Measurements from ENCODE around the gene ZKSCAN4. TPM values are rescaled to one million over a fixed set of nuclear protein-coding genes. Genes with fewer than 3 reads are reported as not detected.

ZKSCAN4 gene
- polyA plus RNA-seq, 1 donor from 2014 or later = 8.3 TPM

DNA sequence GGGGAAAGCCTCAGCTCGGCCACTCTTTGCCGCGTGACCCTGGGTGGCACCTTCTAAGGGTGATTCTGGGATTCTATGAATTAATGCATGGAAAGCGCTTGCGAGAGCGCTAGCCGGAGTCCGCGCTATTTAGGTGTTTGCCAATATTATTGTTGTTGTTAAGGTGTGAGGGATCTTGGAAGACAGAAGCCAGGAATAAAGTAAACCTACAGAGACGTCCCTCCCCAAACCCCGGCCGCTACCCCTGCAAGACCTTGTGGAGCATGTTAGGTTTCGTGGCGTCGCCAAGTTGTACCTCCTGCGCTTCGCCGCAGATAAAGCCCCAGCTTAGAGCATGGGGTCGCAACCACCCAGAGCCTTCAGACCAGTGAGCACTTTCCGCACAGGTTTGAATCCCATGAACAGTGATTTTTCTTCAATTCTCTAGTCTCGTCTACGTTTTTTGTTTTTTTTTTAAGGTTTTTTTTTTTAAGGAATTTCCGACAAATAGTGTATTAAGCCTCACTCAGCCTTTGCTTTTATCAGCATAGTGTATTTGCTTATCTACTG lies 43.9 kb downstream of the ZKSCAN4 start:
- Histone ChIP-seq H3K9me3 (ENCODE audit: low read length) (no peaks in the 10 kb centered on the region), H3K4me3 (ENCODE audit: low read length) (peak overlapping the region; percentile 56), H2AFZ (ENCODE audit: low read depth, low read length) (no peak overlapping the region), H4K20me1 (ENCODE audit: insufficient read depth) (no peaks in the 10 kb centered on the region), H3K27me3 (ENCODE audit: insufficient read depth, low read depth, low read length) (peaks cover 88% of the 10 kb centered on the region), H3K4me2 (ENCODE audit: low read length) (peak overlapping the region; percentile 27), H3K27ac (ENCODE audit: low read length) (no peak overlapping the region), H3K9ac (ENCODE audit: low read length) (no peak overlapping the region), H3K36me3 (ENCODE audit: insufficient read depth, low read length) (no peaks in the 10 kb centered on the region), H3F3A (ENCODE audit: insufficient read depth, low read length, poor library complexity, severe bottlenecking) (no peaks in the 10 kb centered on the region), H3K79me2 (replicated peaks; ENCODE audit: insufficient read depth, low read length) (no peaks in the 10 kb centered on the region), H3K9me2 (ENCODE audit: insufficient read depth, low read length) (no peaks in the 10 kb centered on the region)
- peak; percentile 18 for TF ChIP-seq POLR2AphosphoS5 (IDR thresholded peaks at IDR 0.05)
- no peak for TF ChIP-seq TAF1 (IDR thresholded peaks at IDR 0.05; ENCODE audit: low read depth)

DNA sequence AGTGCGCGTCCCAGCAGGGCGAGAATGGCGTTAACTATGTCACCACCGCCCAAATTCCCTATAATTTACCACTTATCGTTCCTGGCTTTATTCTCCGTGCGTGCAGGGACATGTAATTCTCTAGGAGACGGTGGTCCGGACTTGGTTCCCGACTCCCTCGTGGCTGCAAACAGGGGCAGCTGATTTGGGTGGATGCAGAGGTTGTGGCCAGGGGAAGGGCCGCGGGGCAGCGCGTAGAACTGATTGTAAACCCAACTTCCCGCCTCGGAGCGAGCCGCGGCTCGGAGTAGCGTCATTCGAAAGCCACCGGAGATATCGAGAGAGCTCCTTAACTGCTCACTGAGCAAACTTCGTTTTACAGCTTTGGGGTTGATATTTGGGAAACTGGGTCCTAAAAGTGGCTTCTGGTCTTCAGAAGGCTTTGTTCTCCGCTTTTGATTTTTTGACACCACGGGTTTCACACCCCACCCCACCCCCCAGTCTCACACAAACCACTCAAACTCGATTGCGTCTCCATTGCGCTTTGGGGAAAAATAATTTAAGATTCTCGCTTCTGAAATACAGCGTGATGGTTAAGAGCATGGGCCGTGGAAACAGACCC lies 44.5 kb downstream of the ZKSCAN4 start:
- H3K27ac ChIP-seq (ENCODE audit: low read length) = no peak overlapping the region
- no peak overlapping the region for H2AFZ ChIP-seq (ENCODE audit: low read depth, low read length)
- H3K4me2 ChIP-seq (ENCODE audit: low read length) = peak overlapping the region; percentile 27
- no peaks in the 10 kb centered on the region for H4K20me1 ChIP-seq (ENCODE audit: insufficient read depth)
- H3F3A ChIP-seq (ENCODE audit: insufficient read depth, low read length, poor library complexity, severe bottlenecking) = no peaks in the 10 kb centered on the region
- no peak overlapping the region for H3K9ac ChIP-seq (ENCODE audit: low read length)
- H3K36me3 ChIP-seq (ENCODE audit: insufficient read depth, low read length) = no peaks in the 10 kb centered on the region
- H3K9me3 ChIP-seq (ENCODE audit: low read length) = no peaks in the 10 kb centered on the region
- H3K9me2 ChIP-seq (ENCODE audit: insufficient read depth, low read length) = no peaks in the 10 kb centered on the region
- no peak for TF ChIP-seq EP300 (conservative IDR thresholded peaks at IDR 0.05; ENCODE audit: poor library complexity, severe bottlenecking)
- TF ChIP-seq, protein P1, sequence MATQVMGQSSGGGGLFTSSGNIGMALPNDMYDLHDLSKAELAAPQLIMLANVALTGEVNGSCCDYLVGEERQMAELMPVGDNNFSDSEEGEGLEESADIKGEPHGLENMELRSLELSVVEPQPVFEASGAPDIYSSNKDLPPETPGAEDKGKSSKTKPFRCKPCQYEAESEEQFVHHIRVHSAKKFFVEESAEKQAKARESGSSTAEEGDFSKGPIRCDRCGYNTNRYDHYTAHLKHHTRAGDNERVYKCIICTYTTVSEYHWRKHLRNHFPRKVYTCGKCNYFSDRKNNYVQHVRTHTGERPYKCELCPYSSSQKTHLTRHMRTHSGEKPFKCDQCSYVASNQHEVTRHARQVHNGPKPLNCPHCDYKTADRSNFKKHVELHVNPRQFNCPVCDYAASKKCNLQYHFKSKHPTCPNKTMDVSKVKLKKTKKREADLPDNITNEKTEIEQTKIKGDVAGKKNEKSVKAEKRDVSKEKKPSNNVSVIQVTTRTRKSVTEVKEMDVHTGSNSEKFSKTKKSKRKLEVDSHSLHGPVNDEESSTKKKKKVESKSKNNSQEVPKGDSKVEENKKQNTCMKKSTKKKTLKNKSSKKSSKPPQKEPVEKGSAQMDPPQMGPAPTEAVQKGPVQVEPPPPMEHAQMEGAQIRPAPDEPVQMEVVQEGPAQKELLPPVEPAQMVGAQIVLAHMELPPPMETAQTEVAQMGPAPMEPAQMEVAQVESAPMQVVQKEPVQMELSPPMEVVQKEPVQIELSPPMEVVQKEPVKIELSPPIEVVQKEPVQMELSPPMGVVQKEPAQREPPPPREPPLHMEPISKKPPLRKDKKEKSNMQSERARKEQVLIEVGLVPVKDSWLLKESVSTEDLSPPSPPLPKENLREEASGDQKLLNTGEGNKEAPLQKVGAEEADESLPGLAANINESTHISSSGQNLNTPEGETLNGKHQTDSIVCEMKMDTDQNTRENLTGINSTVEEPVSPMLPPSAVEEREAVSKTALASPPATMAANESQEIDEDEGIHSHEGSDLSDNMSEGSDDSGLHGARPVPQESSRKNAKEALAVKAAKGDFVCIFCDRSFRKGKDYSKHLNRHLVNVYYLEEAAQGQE (IDR thresholded peaks at IDR 0.05; ENCODE audit: borderline replicate concordance) = no peak
- no peak for TF ChIP-seq POLR2AphosphoS5 (IDR thresholded peaks at IDR 0.05)
- no peak for TF ChIP-seq TAF1 (IDR thresholded peaks at IDR 0.05; ENCODE audit: low read depth)
- TF ChIP-seq, protein P2, sequence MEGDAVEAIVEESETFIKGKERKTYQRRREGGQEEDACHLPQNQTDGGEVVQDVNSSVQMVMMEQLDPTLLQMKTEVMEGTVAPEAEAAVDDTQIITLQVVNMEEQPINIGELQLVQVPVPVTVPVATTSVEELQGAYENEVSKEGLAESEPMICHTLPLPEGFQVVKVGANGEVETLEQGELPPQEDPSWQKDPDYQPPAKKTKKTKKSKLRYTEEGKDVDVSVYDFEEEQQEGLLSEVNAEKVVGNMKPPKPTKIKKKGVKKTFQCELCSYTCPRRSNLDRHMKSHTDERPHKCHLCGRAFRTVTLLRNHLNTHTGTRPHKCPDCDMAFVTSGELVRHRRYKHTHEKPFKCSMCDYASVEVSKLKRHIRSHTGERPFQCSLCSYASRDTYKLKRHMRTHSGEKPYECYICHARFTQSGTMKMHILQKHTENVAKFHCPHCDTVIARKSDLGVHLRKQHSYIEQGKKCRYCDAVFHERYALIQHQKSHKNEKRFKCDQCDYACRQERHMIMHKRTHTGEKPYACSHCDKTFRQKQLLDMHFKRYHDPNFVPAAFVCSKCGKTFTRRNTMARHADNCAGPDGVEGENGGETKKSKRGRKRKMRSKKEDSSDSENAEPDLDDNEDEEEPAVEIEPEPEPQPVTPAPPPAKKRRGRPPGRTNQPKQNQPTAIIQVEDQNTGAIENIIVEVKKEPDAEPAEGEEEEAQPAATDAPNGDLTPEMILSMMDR (IDR thresholded peaks at IDR 0.05; ENCODE audit: poor library complexity, severe bottlenecking) = no peak
- no peak for TF ChIP-seq EZH2 (IDR thresholded peaks at IDR 0.05; ENCODE audit: borderline replicate concordance, insufficient read depth, low read length, poor library complexity, severe bottlenecking)
- no peak for TF ChIP-seq MXI1 (conservative IDR thresholded peaks at IDR 0.05; ENCODE audit: poor library complexity, severe bottlenecking)
- TF ChIP-seq RAD21 (conservative IDR thresholded peaks at IDR 0.05) = no peak
- no peak for TF ChIP-seq SMC3 (conservative IDR thresholded peaks at IDR 0.05; ENCODE audit: poor library complexity)
- no peaks in the 10 kb centered on the region for H3K79me2 ChIP-seq (replicated peaks; ENCODE audit: insufficient read depth, low read length)
- peak overlapping the region; percentile 56 for H3K4me3 ChIP-seq (ENCODE audit: low read length)
- H3K27me3 ChIP-seq (ENCODE audit: insufficient read depth, low read depth, low read length) = peaks cover 82% of the 10 kb centered on the region
